Epithelial cell of prostate (primary cell): Measurements from ENCODE around the gene SART3.

ENCODE experiments used
- DNase-seq: peaks from one replicate; pipeline ENCODE4 v3.0.0-alpha.2; 2011; ENCODE audit warnings: low read depth, low spot score
- H3K27ac ChIP-seq: fragments of 450-650 bp; 2 replicates; pipeline ENCODE4 v1.5.1; 2017; ENCODE audit warnings: mild to moderate bottlenecking

Gene SART3, protein sequence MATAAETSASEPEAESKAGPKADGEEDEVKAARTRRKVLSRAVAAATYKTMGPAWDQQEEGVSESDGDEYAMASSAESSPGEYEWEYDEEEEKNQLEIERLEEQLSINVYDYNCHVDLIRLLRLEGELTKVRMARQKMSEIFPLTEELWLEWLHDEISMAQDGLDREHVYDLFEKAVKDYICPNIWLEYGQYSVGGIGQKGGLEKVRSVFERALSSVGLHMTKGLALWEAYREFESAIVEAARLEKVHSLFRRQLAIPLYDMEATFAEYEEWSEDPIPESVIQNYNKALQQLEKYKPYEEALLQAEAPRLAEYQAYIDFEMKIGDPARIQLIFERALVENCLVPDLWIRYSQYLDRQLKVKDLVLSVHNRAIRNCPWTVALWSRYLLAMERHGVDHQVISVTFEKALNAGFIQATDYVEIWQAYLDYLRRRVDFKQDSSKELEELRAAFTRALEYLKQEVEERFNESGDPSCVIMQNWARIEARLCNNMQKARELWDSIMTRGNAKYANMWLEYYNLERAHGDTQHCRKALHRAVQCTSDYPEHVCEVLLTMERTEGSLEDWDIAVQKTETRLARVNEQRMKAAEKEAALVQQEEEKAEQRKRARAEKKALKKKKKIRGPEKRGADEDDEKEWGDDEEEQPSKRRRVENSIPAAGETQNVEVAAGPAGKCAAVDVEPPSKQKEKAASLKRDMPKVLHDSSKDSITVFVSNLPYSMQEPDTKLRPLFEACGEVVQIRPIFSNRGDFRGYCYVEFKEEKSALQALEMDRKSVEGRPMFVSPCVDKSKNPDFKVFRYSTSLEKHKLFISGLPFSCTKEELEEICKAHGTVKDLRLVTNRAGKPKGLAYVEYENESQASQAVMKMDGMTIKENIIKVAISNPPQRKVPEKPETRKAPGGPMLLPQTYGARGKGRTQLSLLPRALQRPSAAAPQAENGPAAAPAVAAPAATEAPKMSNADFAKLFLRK

DNA sequence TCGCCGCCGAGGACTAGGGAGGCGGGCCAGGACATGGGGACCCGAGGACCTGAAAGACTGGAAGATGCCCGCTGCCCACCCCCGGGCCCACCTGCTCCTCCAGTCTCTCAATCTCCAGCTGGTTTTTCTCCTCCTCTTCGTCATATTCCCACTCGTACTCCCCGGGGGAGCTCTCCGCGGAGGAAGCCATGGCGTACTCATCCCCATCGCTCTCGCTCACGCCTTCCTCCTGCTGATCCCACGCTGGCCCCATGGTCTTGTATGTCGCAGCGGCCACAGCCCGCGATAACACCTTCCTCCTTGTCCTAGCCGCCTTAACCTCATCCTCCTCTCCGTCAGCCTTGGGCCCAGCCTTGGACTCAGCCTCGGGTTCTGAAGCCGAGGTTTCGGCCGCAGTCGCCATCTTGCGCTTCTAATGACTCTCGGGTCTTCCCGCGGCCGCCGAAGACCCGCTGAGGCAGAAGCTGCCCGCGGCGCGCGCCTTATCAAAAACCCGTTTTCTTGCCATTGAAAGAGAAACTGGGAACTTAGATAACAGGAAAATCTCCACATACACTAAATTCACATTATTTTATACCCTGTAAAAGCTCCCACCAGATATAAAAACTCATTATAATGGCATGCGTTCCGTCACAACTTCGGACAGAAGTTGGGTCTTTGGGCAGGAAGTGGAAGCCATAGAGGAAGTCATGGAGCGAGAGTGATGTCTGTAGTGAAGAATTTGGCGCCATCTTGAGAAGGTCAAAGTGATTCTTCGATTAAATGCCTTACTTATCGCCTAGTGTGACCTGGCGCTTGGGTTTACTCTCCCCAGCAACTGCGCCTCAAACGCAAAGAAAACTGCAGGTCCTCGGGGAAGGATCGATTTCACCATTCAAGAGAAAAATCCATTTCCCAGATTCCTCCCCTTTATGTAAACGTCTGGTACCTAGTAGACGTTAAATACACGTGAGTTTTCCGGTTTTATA is at the start of gene SART3:
TSS of gene SART3 (minus strand) at position 422 of the 968 bp plus-strand sequence. CDS start at position 403, 19 bp downstream.
- peak; percentile 64 for DNase-seq

DNA sequence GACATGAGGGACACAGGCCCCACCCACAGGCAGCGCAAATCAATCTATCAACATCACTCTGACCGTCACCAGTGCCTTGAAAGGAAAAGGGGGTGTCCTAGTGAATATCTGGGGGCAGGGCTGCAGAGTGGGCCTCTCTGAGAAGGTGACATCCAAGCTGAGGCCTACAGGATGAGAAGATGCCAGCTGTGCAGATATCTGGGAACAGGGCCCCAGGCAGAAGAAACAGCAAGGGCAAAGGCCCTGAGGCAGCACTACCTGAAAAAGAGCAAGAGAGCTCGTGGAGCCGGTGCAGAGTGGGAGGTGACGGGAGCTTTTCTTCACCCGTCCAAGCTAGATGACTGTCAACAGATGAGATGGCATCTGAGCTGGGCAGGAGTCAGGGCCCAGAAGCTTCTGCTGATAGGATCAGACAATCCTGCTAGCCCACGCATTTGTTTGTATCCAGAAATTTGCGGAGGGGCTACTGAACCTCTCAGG is 49.4 kb upstream of the SART3 start:
- no peak overlapping the region for H3K27ac ChIP-seq
- DNase-seq = no peak

More for the DNA sequence above, at the start of gene SART3:
- H3K27ac ChIP-seq = peak within 1 kb of the TSS; percentile 77

- no peak for DNase-seq
- H3K27ac ChIP-seq = no peak overlapping the region
These were observed 48.8 kb upstream of the SART3 start for GRCh38 chr12:108609537-108610335.

GRCh38 chr12:108608616-108609015 is 47.6 kb upstream of the SART3 start:
- no peak for DNase-seq
- no peak overlapping the region for H3K27ac ChIP-seq

DNA sequence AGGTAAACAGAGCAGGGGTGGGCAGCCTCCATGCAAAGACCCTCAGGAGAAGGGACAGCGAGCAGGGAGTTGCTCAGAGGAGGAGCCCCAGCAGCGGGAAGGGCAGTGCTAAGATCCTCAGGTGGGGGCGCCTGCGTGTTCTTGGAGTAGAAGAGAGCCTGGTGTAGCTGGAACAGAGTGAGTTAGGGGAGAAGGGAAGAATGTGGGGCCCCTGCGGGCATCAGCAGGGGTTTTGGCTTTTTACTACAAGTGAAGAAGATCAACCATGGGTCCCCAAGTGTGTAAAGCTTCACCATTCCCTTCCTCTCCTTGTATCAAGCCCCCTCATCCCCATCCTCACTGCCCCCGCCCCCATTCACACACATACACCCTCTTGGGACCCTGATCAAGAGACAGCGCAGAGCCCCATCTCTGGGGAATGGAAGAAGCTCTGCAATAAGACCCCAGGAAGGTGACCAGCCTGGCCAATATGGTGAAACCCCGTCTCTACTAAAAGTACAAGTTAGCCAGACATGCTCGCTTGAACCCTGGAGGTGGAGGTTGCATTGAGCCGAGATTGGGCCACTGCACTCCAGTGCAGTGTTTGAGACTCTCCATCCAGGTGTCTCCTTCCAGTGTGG is 47.1 kb upstream of the SART3 start:
- H3K27ac ChIP-seq = no peak overlapping the region
- DNase-seq = no peak

- H3K27ac ChIP-seq = no peak overlapping the region
- DNase-seq = no peak
These were observed 45.5 kb upstream of the SART3 start for GRCh38 chr12:108606492-108606891.

DNA sequence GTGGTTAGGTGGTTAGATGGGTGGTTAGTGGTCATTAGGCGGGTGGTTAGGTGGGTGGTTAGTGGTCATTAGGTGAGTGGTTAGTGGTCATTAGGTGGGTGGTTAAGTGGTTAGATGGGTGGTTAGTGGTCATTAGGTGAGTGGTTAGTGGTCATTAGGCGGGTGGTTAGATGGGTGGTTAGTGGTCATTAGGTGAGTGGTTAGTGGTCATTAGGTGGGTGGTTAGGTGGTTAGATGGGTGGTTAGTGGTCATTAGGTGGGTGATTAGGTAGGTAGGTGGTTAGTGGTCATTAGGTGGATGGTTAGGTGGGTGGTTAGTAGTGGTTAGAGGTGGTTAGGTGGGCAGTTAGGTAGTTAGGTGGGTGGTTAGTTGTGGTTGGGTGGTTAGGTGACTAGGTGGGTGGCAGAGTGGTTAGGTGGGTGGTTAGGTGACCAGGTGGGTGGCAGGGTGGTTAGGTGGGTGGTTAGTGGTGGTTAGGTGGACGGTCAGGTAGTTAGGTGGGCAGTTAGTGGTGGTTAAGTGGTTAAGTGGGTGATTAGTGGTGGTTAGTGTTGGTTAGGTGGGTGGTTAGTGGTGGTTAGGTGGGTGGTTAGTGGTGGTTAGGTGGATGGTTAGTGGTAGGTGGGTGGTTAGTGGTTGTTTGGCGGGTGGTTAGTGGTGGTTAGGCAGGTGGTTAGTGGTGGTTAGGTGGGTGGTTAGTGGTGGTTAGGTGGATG is 44.9 kb upstream of the SART3 start:
- DNase-seq = no peak
- no peak overlapping the region for H3K27ac ChIP-seq

- H3K27ac ChIP-seq = no peak overlapping the region
- DNase-seq = no peak
These were observed 44.2 kb upstream of the SART3 start for GRCh38 chr12:108605000-108605689.

DNA sequence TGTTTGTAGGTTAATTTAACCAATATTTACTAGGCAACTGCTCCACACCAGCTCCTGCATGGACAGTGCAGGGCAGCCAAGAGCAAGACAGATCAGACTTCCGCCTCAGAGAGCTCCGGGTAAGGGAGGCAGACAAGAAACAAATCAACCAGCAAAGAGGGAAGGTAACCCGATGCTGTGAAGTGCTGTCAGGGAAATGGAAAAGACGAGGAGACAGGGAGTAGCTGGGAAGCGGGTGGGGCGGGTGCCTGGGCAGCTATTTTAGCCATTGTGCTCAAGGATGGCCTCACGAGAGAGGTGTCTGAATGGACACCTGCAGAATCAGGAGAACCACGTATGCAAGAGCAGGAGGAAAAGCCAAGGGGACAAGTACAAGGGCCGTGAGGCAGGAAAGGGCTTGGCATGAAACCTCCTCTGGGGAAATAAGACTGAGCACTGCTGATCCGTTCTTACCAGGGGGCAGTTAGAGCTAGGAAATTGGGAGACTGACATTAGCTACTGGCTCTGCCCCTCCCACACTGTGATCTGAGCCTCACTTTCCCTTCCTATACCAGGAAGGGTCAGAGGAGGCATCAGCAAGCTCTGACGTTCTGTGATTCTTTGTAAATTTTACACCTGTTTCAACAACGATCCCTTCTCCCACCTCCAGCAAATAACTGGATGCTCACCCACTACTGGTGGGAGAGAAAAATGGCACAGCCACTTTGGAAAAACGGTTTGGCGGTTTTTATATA is 43.4 kb upstream of the SART3 start:
- no peak overlapping the region for H3K27ac ChIP-seq

DNA sequence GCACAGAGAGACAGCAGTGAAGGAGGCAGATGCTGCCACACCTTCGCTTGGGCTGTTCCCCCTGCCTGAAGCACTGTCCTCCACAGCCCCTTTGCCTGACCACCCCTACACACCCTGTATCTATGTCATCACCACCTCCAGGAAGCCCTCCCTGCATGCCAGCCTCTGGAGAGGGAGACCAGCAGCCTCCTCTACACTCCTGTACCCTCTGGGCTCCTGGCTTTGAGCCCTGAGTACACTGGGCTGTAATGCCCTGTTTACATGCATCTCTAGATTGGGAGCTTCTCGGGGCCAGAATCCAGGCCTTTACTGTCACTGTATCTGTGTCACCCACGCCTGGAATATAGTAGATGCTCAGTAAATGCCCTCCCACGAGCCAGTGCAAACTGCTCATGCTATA is 42.8 kb upstream of the SART3 start:
- DNase-seq = no peak

More for the DNA sequence above, 43.4 kb upstream of the SART3 start:
- DNase-seq = no peak

DNA sequence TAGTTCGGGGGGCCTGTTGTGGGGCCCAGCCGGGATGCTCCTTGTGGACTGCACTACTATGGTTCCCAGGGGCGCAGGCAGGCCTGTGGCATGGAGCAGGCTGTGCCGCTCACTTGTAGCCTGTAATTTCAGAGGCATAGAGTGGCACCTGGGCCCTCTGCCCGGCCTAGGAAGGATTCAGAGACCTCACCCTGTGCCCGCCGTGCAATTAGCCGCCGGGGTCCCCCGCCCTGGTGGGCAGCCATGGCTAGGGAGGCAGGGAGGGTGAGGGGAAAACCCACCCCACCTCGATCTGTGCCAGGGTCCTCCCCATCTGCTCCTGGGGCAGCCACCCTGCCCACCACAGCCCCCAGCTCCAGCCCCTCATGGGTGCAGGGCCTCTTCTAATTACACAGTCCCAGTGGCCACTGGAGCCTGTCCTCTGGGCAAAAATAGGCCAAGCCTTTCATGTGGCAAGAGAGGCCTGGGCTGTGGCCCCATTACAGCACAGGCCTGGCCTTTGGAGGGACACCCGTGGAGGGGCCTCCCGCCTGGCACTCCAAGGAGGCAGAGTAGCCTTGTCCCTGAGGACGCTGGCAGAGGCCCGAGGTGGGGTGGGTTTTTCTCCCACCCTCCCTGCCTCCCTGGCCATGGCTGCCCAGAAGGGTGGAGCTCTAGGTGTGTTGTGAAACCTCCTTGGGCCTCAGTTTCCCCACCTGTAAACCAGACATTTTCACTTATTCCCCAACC is 42.2 kb upstream of the SART3 start:
- DNase-seq = no peak
- H3K27ac ChIP-seq = no peak overlapping the region

More for the DNA sequence above, 42.8 kb upstream of the SART3 start:
- no peak overlapping the region for H3K27ac ChIP-seq

DNA sequence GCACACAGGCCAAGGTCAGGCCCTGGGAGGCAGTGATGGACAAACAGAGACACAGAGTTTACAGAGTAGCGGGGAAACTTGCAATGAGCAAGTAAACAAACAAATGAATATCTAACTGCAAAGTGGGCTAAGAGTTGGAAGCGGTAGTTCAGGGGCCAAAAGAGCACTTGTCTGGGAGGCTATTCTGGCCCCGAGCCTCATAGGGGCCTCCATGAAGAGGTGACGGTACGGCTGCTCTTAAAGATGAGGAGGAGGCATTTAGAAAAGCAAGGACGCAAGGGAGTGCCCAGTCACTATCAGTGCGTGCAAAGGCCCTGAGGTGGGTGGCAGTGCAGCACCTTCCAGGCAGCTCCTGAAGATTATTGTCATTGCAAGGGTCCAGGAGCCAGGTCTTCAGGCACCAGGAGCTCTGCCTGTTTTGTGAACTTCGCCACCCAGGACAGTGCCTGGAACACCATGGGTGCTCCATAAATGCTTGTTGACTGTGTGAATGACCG is 41.3 kb upstream of the SART3 start:
- DNase-seq = no peak
- no peak overlapping the region for H3K27ac ChIP-seq

DNA sequence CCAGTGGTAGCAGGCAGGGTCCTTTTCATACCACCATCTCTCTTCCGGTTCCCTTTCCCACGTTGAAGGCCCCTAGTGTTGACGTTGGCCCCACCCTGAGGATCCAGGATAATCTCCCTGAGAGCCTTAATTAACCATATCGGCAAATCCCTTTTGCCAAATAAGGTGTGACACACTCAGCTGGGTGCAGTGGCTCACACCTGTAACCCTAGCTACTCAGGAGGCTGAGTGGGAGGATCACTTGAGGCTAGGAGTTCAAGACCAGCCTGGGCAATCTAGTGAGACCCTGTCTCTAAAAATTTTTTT is 39.7 kb upstream of the SART3 start:
- H3K27ac ChIP-seq = no peak overlapping the region
- no peak for DNase-seq

DNA sequence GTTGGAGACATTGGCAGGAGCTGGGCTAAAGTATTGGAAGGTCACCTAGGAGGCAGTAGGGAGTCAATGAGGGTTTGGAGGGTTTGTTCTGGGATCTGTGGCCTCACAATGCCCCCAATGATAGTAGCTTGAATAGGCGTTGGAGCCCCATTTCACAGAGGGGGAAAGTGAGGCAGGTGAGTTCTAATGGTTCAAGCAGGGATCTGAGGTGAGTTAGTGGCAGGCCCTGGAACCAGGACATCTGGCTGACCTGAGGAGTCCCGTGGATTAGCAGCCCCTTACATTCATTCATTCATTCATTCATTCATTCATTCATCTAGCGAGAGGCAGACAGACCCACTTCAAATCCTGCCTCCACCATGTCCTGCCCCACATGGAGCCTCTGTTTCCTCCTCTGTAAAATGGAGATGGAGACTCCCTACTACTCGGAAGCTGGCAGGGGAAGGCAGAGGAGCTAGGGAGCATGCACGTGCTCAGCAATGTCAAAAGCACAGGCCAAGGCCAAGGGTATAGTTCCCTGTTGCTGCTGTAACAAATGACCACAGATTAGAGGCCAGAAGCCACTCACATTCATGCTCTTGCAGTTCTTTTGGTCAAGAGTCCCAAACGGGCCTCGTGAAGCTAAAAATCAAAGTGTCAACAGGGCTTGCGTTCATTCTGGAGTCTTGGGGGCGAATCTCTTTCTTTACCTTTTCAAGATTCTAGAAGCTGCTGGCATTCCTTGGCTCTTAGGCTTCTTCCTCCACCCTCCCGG is 39.2 kb upstream of the SART3 start:
- no peak overlapping the region for H3K27ac ChIP-seq
- DNase-seq = no peak

DNA sequence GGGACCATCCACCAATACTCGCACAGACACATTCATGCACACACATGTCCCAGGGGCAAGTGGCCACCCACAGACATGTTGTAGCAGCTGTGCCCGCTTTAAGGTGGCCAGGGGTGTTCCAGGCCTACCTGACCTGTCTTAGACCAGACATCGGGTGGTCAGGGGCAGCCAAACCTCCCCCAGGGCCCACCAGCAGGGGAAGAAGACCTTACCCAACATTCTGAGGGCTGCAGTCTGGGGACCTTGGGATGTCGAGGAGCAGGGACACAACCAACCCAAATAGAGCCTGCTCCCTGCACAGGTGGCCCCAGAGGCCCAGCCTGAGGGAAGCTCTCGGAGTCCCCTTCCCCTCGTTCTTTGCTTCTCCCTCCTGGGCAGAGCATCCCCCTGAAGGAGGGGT is 38.6 kb upstream of the SART3 start:
- no peak for DNase-seq
- no peak overlapping the region for H3K27ac ChIP-seq
